Activated CD8-positive, alpha-beta T cell treated with anti-CD3 and anti-CD28 coated beads, Interleukin-2, amount 10 ng/mL, durations not matched to agents 7 days and 5 days (primary cell): ENCODE results near the gene FUCA1. TPM values are rescaled to one million over a fixed set of nuclear protein-coding genes. Genes with fewer than 3 reads are reported as not detected.
"Not testable (repeated sequence)": the region's sequence is repeated elsewhere in the genome, so short reads cannot be mapped to it uniquely, and the experiment has no call there.

Source experiments
- ATAC-seq: fragments of 150-1000 bp; cut with Tn5 transposase; one replicate; pipeline ENCODE4 v1.10.0; 2021; ENCODE audit warnings: moderate library complexity
- CTCF ChIA-PET: fragments of 350-600 bp; sonication (Branson Sonifier 250); formaldehyde crosslinking; loops from one replicate; lab custom pipeline; 2021; ENCODE audit warnings: antibody characterized with exemption; lab: Charles Lee
- POLR2A ChIA-PET: fragments of 350-600 bp; sonication (Branson Sonifier 250); formaldehyde crosslinking; loops from one replicate; lab custom pipeline; 2021; ENCODE audit warnings: antibody characterized with exemption; lab: Charles Lee
- DNase-seq: peaks from one replicate; pipeline ENCODE4 v3.0.0-alpha.2; 2020
- H3K27ac Mint-ChIP-seq: one replicate; pipeline ENCODE4 v1.8.0; 2021; ENCODE audit warnings: mild to moderate bottlenecking, mixed read lengths
- H3K27me3 Mint-ChIP-seq: one replicate; pipeline ENCODE4 v1.8.0; 2021; ENCODE audit warnings: low read depth, mixed read lengths
- H3K36me3 Mint-ChIP-seq: one replicate; pipeline ENCODE4 v1.8.0; 2021; ENCODE audit warnings: low read depth, mixed read lengths
- H3K4me1 Mint-ChIP-seq: one replicate; pipeline ENCODE4 v1.8.0; 2021; ENCODE audit warnings: low read depth, mixed read lengths
- H3K4me3 Mint-ChIP-seq: one replicate; pipeline ENCODE4 v1.8.0; 2021; ENCODE audit warnings: mild to moderate bottlenecking, mixed read lengths
- H3K9me3 Mint-ChIP-seq: one replicate; pipeline ENCODE4 v1.8.0; 2022; ENCODE audit warnings: mixed read lengths; ENCODE audit not compliant: insufficient read depth
- total RNA-seq, 2 experiments: library from RNA; stranded (reverse); gene quantifications; one replicate each; pipeline ENCODE4 v1.2.3, GENCODE V29; 2021

Gene FUCA1
- total RNA-seq, 2 experiments from 2014 or later: 7.1 to 7.3 TPM

DNA sequence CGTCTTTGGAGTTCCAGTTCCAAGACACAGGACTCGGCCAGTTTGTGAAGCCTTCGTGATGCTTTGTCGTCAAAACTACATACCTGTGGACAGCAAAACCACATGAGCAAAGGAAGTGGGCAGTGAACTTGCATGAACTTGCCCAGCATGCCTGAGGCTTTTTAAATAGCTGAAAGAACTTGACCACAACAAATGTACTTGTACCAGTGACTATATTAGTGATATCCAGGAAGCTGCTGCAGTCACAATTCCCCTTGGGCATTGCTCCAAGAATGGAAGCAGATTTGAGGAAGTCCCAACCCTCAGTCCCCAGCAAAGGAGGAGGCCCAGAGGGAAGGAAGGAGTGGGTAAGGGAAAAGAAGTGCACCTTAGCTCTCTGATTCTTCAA is 2.6 kb downstream of the FUCA1 start:
- H3K36me3 Mint-ChIP-seq: peaks cover 3% of the 10 kb centered on the region
- CTCF ChIA-PET: interaction anchor here (1.0 to 1.9 kb wide), 5 partner anchors 10 to 95 kb away, joined by 3 to 9 read pairs (median 4); no protein-coding TSS in a partner anchor
- peaks cover 6% of the 10 kb centered on the region for H3K27me3 Mint-ChIP-seq
- POLR2A ChIA-PET: interaction anchor here (0.7 kb wide), 1 partner anchor 31 kb away, joined by 3 read pairs; no protein-coding TSS in a partner anchor
- no peak overlapping the region for H3K27ac Mint-ChIP-seq
- ATAC-seq (no peak), DNase-seq (no peak)
- no peaks in the 10 kb centered on the region for H3K9me3 Mint-ChIP-seq
- no peak overlapping the region for H3K4me3 Mint-ChIP-seq
- peaks cover 34% of the 10 kb centered on the region for H3K4me1 Mint-ChIP-seq

DNA sequence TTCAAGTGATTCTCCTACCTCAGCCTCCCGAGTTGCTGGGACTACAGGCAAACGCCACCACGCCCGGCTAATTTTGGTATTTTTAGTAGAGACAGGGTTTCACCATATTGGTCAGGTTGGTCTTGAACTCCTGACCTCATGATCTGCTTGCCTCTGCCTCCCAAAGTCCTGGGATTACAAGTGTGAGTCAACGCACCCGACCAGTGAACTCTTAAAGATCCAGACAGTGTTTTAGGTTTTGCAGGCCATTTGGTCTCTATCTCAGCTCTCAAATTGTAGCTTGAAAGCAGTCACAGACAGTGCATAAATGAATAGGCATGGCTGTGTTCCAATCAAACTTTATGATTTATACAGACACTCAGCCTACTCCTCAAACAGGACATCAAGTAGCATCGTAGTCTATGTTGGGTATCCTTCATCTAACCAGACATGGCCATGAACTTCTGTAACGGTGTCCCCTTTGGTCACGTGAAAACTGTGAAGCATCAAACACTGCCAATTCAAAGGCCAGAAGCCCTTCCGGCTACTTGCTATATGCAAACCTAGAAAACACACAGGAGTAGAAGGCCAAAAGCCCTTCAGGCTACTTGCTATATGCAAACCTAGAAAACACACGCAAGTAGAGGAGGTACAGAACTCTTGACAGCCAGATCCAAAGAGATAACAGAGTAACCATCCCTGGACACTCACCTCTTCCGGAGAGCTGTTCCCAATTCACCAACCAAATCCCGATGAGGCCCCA is 3.1 kb downstream of the FUCA1 start:
- H3K27ac Mint-ChIP-seq: no peak overlapping the region
- H3K27me3 Mint-ChIP-seq: peaks cover 6% of the 10 kb centered on the region
- H3K36me3 Mint-ChIP-seq: peaks cover 3% of the 10 kb centered on the region
- ChIA-PET POLR2A (no interaction called here), CTCF (interaction anchor here (1.0 to 1.9 kb wide), 3 partner anchors 10 to 93 kb away, joined by 3 to 9 read pairs (median 4); no protein-coding TSS in a partner anchor)
- peaks cover 34% of the 10 kb centered on the region for H3K4me1 Mint-ChIP-seq
- no peaks in the 10 kb centered on the region for H3K9me3 Mint-ChIP-seq
- DNase-seq (no peak), ATAC-seq (no peak)
- H3K4me3 Mint-ChIP-seq: no peak overlapping the region

DNA sequence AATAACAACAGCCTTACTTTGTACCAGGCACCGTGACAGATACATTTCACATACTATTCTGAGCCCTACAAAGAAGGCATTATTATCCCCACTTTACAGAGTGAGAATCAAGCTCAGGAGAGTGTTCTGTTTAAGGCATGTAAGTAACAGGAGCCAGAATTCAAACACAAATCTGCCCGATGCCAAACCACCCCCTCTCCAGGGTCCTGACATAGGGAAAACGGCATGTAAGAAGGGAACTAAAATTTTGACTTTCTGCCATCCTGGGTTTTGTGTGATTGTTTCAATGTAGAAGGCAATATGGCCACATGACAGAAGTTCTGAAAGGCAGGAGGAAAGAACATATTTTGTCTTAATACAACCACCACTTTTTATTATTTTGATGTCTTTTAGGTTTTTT is 5.5 kb downstream of the FUCA1 start:
- DNase-seq (no peak), ATAC-seq (no peak)
- ChIA-PET POLR2A (no interaction called here), CTCF (interaction anchor here (1.2 to 2.0 kb wide), 2 partner anchors 52 to 54 kb away, joined by 6 to 7 read pairs; no protein-coding TSS in a partner anchor)
- no peaks in the 10 kb centered on the region for H3K9me3 Mint-ChIP-seq
- peaks cover 4% of the 10 kb centered on the region for H3K27me3 Mint-ChIP-seq
- H3K36me3 Mint-ChIP-seq: peaks cover 5% of the 10 kb centered on the region
- H3K4me3 Mint-ChIP-seq: no peak overlapping the region
- H3K4me1 Mint-ChIP-seq: peaks cover 23% of the 10 kb centered on the region
- no peak overlapping the region for H3K27ac Mint-ChIP-seq

DNA sequence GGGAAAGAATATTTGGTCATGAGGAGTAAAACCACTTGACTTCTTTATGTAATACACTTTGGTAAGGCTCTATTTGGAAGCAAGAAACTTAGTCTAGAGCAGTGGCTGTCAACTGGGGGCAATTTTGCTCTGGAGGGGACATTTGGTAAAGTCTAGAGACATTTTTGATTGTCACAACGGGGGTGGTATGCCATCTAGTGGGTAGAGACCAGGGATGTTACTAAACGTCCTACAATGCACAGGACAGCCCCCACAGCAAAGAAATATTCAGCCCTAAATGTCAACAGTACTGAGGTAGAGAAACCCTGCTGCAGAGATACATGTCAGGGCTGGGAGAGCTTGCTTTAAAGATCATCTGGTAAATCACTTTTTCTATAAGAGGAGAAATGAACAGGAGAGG is 13.5 kb downstream of the FUCA1 start:
- H3K36me3 Mint-ChIP-seq: peaks cover 6% of the 10 kb centered on the region
- no peak overlapping the region for H3K27ac Mint-ChIP-seq
- ChIA-PET POLR2A (no interaction called here), CTCF (interaction anchor here (0.7 to 3.2 kb wide), 9 partner anchors 10 to 82 kb away, joined by 3 to 25 read pairs (median 4); no protein-coding TSS in a partner anchor)
- H3K4me1 Mint-ChIP-seq: no peaks in the 10 kb centered on the region
- H3K4me3 Mint-ChIP-seq: no peak overlapping the region
- DNase-seq (peak; percentile 28), ATAC-seq (peak; percentile 36)
- H3K27me3 Mint-ChIP-seq: no peaks in the 10 kb centered on the region
- H3K9me3 Mint-ChIP-seq: no peaks in the 10 kb centered on the region

DNA sequence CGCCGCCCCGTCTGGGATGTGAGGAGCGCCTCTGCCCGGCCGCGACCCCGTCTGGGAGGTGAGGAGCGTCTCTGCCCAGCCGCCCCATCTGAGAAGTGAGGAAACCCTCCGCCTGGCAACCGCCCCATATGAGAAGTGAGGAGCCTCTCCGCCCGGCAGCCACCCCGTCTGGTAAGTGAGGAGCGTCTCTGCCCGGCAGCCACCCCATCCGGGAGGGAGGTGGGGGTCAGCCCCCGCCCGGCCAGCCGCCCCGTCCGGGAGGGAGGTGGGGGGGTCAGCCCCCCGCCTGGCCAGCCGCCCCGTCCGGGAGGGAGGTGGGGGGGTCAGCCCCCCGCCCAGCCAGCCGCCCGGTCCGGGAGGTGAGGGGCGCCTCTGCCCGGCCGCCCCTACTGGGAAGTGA is 15.0 kb downstream of the FUCA1 start:
- ATAC-seq, H3K27ac Mint-ChIP-seq, H3K4me3 Mint-ChIP-seq, CTCF ChIA-PET, H3K9me3 Mint-ChIP-seq, DNase-seq, POLR2A ChIA-PET, H3K27me3 Mint-ChIP-seq, H3K4me1 Mint-ChIP-seq: not testable (repeated sequence)
- H3K36me3 Mint-ChIP-seq: peaks cover 11% of the 10 kb centered on the region

DNA sequence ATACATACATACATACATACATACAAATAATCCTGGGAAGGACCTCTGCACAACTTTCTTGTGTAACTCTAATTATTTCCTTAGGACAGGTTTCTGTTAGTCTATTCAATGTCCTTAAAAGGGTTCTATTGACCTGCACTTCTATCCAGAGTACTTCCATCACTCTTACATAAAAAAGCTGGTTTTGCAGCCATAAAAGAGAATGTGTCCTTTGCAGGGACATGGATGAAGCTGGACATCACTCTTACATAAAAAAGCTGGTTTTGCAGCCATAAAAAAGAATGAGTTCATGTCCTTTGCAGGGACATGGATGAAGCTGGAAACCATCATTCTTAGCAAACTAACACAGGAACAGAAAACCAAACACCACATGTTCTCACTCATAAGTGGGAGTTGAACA is 16.7 kb downstream of the FUCA1 start:
- CTCF ChIA-PET: not testable (repeated sequence)

DNA sequence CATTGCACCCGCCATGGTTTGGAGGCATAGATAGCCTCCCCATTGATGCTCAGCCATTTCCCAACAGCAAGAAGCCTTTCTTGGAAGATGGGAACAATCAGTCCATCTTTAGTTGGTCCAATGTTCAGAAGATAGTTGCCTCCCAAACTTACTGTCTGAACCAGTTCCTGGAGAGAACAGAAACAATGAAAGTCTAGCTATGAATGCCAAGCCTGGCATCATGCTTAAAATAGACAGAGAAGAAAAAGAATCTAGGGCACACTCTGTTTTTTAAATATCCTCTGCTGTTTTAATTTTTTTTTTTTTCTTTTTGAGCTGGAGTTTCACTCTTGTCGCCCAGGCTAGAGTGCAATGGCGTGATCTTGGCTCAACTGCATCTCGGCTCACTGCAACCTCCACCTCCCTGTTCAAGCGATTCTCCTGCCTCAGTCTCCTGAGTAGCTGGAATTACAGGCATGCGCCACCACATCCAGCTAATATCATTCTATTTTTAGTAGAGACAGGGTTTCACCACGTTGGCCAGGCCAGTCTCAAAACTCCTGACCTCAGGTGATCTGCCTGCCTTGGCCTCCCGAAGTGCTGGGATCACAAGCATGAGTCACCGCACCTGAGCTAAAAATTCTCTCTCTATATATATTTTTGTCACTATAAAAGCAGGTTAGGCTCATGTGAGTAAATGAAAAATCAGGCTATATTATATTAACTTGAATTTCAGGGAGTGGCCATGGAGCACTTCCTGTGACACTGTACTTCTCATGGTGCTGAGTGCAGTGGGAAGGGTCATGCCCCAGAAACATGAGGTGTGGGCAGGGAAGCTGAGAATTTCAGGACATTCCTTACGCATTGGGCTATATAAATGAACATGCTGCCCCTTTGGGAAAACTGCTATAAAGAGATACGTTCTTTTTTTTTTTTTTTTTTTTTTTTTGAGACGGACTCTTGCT is 19.1 kb downstream of the FUCA1 start:
- no peak overlapping the region for H3K27ac Mint-ChIP-seq
- no peaks in the 10 kb centered on the region for H3K9me3 Mint-ChIP-seq
- DNase-seq (no peak), ATAC-seq (no peak)
- no peaks in the 10 kb centered on the region for H3K4me1 Mint-ChIP-seq
- H3K36me3 Mint-ChIP-seq: peaks cover 25% of the 10 kb centered on the region
- no peaks in the 10 kb centered on the region for H3K27me3 Mint-ChIP-seq
- ChIA-PET CTCF (interaction anchor here (0.7 to 1.0 kb wide), 2 partner anchors 77 to 156 kb away, joined by 3 read pairs; no protein-coding TSS in a partner anchor), POLR2A (no interaction called here)
- H3K4me3 Mint-ChIP-seq: no peak overlapping the region

More for the DNA sequence above, 16.7 kb downstream of the FUCA1 start:
- ATAC-seq, POLR2A ChIA-PET, H3K4me1 Mint-ChIP-seq, H3K27ac Mint-ChIP-seq, H3K27me3 Mint-ChIP-seq, DNase-seq, H3K9me3 Mint-ChIP-seq, H3K4me3 Mint-ChIP-seq: not testable (repeated sequence)
- H3K36me3 Mint-ChIP-seq: peaks cover 21% of the 10 kb centered on the region

DNA sequence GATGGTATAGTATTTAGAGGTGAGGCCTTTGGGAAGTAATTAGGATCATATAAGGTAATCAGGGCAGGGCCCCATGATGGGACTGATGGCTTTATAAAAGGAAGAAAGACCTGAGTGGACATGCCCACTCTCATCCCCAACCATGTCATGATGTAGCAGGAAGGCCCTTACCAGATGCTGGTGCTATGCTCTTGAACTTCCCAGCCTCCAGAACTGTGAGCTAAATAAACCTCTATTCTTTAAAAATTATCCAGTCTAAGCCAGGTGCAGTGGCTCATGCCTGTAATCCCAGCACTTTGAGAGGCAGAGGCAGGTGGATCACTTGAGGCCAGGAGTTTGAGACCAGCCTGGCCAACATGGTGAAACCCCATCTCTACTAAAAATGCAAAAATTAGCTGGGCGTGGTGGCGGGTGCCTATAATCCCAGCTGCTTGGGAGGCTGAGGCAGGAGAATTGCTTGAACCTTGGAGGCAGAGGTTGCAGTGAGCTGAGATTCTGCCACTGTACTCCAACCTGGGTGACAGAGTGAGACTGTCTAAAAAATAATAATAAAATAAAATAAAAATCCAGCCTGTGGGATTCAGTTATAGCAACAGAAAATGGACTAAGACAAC is 20.5 kb downstream of the FUCA1 start:
- H3K4me3 Mint-ChIP-seq, H3K27ac Mint-ChIP-seq, H3K9me3 Mint-ChIP-seq, H3K4me1 Mint-ChIP-seq, DNase-seq, H3K27me3 Mint-ChIP-seq, POLR2A ChIA-PET, ATAC-seq: not testable (repeated sequence)
- peaks cover 25% of the 10 kb centered on the region for H3K36me3 Mint-ChIP-seq
- CTCF ChIA-PET: interaction anchor here (0.7 kb wide), 1 partner anchor 376 kb away, joined by 3 read pairs; no protein-coding TSS in a partner anchor

DNA sequence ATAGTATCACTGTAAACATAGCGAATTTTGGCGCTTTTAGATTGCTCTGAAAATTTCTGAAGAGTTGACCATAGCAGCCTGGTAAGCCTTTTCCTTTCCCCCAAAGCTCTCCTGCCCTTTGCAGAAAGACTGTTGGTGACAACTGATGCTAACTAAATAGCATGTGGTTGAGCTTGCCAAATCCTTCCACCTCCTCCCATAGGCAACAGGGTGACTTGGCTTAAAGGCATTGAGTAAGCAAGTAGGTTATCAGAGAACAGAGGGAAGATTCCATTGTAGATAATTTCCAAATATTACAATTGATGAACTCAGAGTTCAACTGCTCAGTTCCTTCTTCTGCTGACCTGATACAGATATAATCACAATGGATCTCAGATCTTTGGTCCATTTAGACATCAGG is 22.9 kb downstream of the FUCA1 start:
- DNase-seq: no peak
- ChIA-PET POLR2A (no interaction called here), CTCF (interaction anchor here (0.7 kb wide), 1 partner anchor 35 kb away, joined by 3 read pairs; no protein-coding TSS in a partner anchor)
- Mint-ChIP-seq H3K36me3 (peaks cover 22% of the 10 kb centered on the region), H3K9me3 (no peaks in the 10 kb centered on the region), H3K4me1 (no peaks in the 10 kb centered on the region), H3K27ac (no peak overlapping the region), H3K27me3 (peaks cover 11% of the 10 kb centered on the region), H3K4me3 (no peak overlapping the region)
- ATAC-seq: no peak

DNA sequence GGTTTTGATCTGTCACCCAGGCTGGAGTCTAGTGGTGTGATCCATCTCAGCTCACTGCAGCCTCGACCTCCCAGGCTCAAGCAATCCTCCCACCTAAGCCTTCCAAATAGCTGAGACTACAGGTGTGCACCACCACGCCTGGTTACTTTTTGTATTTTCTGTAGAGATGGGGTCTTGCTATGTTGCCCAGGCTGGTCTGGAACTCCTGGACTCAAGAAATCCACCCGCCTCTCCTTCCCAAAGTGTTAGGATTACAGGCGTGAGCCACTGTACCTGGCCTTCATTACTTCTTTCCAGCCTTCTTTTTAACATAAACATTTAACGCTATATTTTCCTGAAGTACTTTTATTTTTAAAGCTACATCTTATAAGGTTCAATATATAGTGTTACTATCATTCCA is 24.4 kb downstream of the FUCA1 start:
- H3K4me3 Mint-ChIP-seq: no peak overlapping the region
- ChIA-PET POLR2A (no interaction called here), CTCF (interaction anchor here (0.6 to 1.0 kb wide), 5 partner anchors 12 to 268 kb away, joined by 3 to 4 read pairs (median 3); partner anchors contain the start of gene HMGCL)
- DNase-seq (no peak), ATAC-seq (no peak)
- peaks cover under 1% of the 10 kb centered on the region for H3K4me1 Mint-ChIP-seq
- H3K27ac Mint-ChIP-seq: no peak overlapping the region
- peaks cover 11% of the 10 kb centered on the region for H3K27me3 Mint-ChIP-seq
- H3K36me3 Mint-ChIP-seq: peaks cover 22% of the 10 kb centered on the region
- no peaks in the 10 kb centered on the region for H3K9me3 Mint-ChIP-seq

DNA sequence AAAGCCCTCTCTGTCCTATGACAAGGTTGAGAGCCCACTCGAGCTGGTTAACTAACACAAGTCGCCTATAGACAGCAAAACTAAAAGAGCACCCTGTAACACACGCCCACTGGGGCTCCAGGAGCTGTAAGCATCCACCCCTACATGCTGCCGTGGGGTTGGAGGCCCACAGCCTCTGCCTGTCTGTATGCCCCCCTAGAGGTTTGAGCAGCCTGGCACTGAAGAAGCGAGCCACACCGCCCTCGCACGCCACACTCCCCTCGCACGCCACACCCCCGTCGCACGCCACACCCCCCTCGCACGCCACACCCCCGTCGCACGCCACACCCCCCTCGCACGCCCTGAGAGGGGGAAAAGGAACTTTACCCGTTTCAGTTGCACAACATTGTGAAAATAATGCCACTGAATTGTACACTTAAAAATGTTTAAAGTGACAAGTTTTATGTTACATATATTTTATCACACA is 29.7 kb downstream of the FUCA1 start:
- no peaks in the 10 kb centered on the region for H3K9me3 Mint-ChIP-seq
- peak overlapping the region; percentile 64 for H3K4me3 Mint-ChIP-seq
- peaks cover 19% of the 10 kb centered on the region for H3K27me3 Mint-ChIP-seq
- no peaks in the 10 kb centered on the region for H3K36me3 Mint-ChIP-seq
- POLR2A ChIA-PET: interaction anchor here (1.2 kb wide), 1 partner anchor 13 kb away, joined by 7 read pairs; the partner anchor contains the start of gene HMGCL
- peaks cover 16% of the 10 kb centered on the region for H3K4me1 Mint-ChIP-seq
- DNase-seq (peak; percentile 82), ATAC-seq (peak; percentile 100)
- CTCF ChIA-PET: interaction anchor here (1.2 to 2.4 kb wide), 4 partner anchors 14 to 78 kb away, joined by 3 to 12 read pairs (median 5); partner anchors contain the start of gene HMGCL
- H3K27ac Mint-ChIP-seq: peak overlapping the region; percentile 9
